ENCODE data around the gene FN1.

The FN1 gene

GRCh38 chr2:215454519-215455246 is 18.8 kb upstream of the FN1 start:
- no peak overlapping the region for H3K4me3 ChIP-seq (ENCODE audit: low read depth, low read length)
- peak; percentile 35 for DNase-seq (ENCODE audit: low read depth)
- peak; percentile 72 for TF ChIP-seq CTCF (IDR thresholded peaks at IDR 0.05; ENCODE audit: insufficient read depth, low read depth, low read length, missing control alignments)

- DNase-seq (ENCODE audit: low read depth) = no peak
- no peak overlapping the region for H3K4me3 ChIP-seq (ENCODE audit: low read depth, low read length)
- no peak for TF ChIP-seq CTCF (IDR thresholded peaks at IDR 0.05; ENCODE audit: insufficient read depth, low read depth, low read length, missing control alignments)
Measured at GRCh38 chr2:215452725-215453124, 16.9 kb upstream of the FN1 start.

DNA sequence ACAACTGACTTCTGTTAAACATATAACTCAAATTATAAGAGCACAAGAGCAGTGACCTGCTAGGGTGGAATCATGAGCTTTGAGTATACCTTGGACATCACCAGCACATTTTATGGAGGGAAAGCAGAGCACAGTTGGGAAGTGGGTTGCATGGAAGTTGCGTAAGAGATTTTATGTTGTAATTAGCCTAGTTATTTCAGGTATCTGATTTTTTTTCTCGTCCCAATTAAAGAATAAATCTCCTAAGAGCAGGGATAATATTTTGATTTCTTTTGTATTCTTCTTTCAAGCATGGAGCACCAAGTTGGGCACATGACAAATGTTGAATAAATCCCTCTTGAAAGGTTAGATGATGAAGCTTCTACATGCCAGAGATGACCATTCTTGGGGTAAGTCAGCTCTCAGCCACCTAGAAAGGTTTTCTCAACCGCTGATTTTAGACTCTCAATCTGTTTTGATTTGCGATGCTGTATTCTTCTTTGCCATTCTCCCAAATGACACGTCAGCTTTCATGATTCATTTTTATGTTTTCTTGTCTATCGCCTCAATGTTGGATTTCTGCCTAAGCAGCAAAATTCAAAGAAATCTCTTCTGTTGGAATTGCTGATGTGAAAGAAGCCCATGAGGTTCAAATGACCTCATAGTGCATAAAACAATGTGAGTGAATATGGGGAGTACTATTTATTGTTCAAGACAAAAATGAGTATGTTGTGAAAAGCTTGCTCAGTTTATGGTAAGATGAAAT is 15.3 kb upstream of the FN1 start:
- no peak for TF ChIP-seq CTCF (IDR thresholded peaks at IDR 0.05; ENCODE audit: insufficient read depth, low read depth, low read length, missing control alignments)
- H3K4me3 ChIP-seq (ENCODE audit: low read depth, low read length) = no peak overlapping the region
- no peak for DNase-seq (ENCODE audit: low read depth)

GRCh38 chr2:215450188-215451011 is 14.5 kb upstream of the FN1 start:
- DNase-seq (ENCODE audit: low read depth) = no peak
- H3K4me3 ChIP-seq (ENCODE audit: low read depth, low read length) = no peak overlapping the region
- no peak for TF ChIP-seq CTCF (IDR thresholded peaks at IDR 0.05; ENCODE audit: insufficient read depth, low read depth, low read length, missing control alignments)

GRCh38 chr2:215447673-215448081 is 11.8 kb upstream of the FN1 start:
- TF ChIP-seq CTCF (IDR thresholded peaks at IDR 0.05; ENCODE audit: insufficient read depth, low read depth, low read length, missing control alignments) = no peak
- no peak for DNase-seq (ENCODE audit: low read depth)
- no peak overlapping the region for H3K4me3 ChIP-seq (ENCODE audit: low read depth, low read length)

- DNase-seq (ENCODE audit: low read depth) = no peak
- TF ChIP-seq CTCF (IDR thresholded peaks at IDR 0.05; ENCODE audit: insufficient read depth, low read depth, low read length, missing control alignments) = no peak
- no peak overlapping the region for H3K4me3 ChIP-seq (ENCODE audit: low read depth, low read length)
Measured at GRCh38 chr2:215447056-215447455, 11.2 kb upstream of the FN1 start.
